BJ (cell line): ENCODE results near the gene TOMM20. TPM values are rescaled to one million over a fixed set of nuclear protein-coding genes. Genes with fewer than 3 reads are reported as not detected.

Source experiments
- CTCF ChIA-PET: fragments of 350-600 bp; formaldehyde crosslinking; extraction: SDS; loops from one replicate; lab custom pipeline; 2021; ENCODE audit warnings: antibody characterized with exemption, inconsistent platforms; lab: Yijun Ruan, JAX
- POLR2A ChIA-PET: fragments of 300-600 bp; sonication (Branson Sonifier 250); formaldehyde crosslinking; extraction: SDS; loops from one replicate; lab custom pipeline; 2021; ENCODE audit warnings: antibody characterized with exemption; lab: Charles Lee
- DNase-seq: peaks from one replicate; pipeline ENCODE4 v3.0.0-alpha.2; 2011; ENCODE audit warnings: low read depth
- H3K27me3 ChIP-seq: 2 replicates; pipeline ENCODE4 v1.6.0; 2011; ENCODE audit warnings: low read length; ENCODE audit not compliant: control insufficient read depth, insufficient read depth
- H3K36me3 ChIP-seq: 2 replicates; pipeline ENCODE4 v1.5.1; 2011; ENCODE audit warnings: low read length; ENCODE audit not compliant: control insufficient read depth, insufficient read depth
- H3K4me3 ChIP-seq: 2 replicates; pipeline ENCODE4 v1.5.1; 2011; ENCODE audit warnings: low read depth, mild to moderate bottlenecking, control low read depth, low read length
- CTCF ChIP-seq: IDR thresholded peaks from 2 replicates; pipeline ENCODE4 v1.5.1; 2011; ENCODE audit warnings: low read depth, mild to moderate bottlenecking, control low read depth, inconsistent platforms, low read length, moderate library complexity; ENCODE audit not compliant: insufficient read depth
- polyA plus RNA-seq: library from polyadenylated mRNA; depleted of rRNA; stranded (reverse); fragments of >200 nt; gene quantifications from 2 replicates; pipeline ENCODE4 v1.2.3, GENCODE V29; 2011

The TOMM20 gene
- polyA plus RNA-seq, 1 experiment = 56.8 TPM

GRCh38 chr1:235147269-235147668 is 18.6 kb upstream of the TOMM20 start:
- CTCF ChIA-PET = no interaction called here
- no peak for DNase-seq
- no peaks in the 10 kb centered on the region for H3K27me3 ChIP-seq
- peaks cover 10% of the 10 kb centered on the region for H3K36me3 ChIP-seq
- no peak for TF ChIP-seq CTCF
- POLR2A ChIA-PET = no interaction called here
- no peak overlapping the region for H3K4me3 ChIP-seq

- no peaks in the 10 kb centered on the region for H3K27me3 ChIP-seq
- CTCF ChIA-PET = no interaction called here
- no peak for DNase-seq
- POLR2A ChIA-PET = interaction anchor here (0.6 to 0.7 kb wide), 2 partner anchors 18 to 27 kb away, joined by 6 to 12 read pairs; no protein-coding TSS in a partner anchor
- H3K4me3 ChIP-seq = no peak overlapping the region
- TF ChIP-seq CTCF = no peak
- peaks cover 10% of the 10 kb centered on the region for H3K36me3 ChIP-seq
These were observed 17.0 kb upstream of the TOMM20 start for GRCh38 chr1:235145639-235146038.

GRCh38 chr1:235142991-235143390 is 14.4 kb upstream of the TOMM20 start:
- no peak overlapping the region for H3K4me3 ChIP-seq
- no peak for DNase-seq
- ChIA-PET CTCF (interaction anchor here (1.2 kb wide), 2 partner anchors 9 to 13 kb away, joined by 3 read pairs; no protein-coding TSS in a partner anchor), POLR2A (no interaction called here)
- H3K36me3 ChIP-seq = peaks cover 10% of the 10 kb centered on the region
- no peaks in the 10 kb centered on the region for H3K27me3 ChIP-seq
- TF ChIP-seq CTCF = no peak

GRCh38 chr1:235139315-235139714 is 10.7 kb upstream of the TOMM20 start:
- no peak overlapping the region for H3K4me3 ChIP-seq
- no peak for DNase-seq
- H3K36me3 ChIP-seq = peaks cover 11% of the 10 kb centered on the region
- no peaks in the 10 kb centered on the region for H3K27me3 ChIP-seq
- no peak for TF ChIP-seq CTCF
- POLR2A ChIA-PET = no interaction called here
- CTCF ChIA-PET = interaction anchor here (0.5 to 1.3 kb wide), 4 partner anchors 10 to 365 kb away, joined by 3 read pairs; partner anchors contain the start of genes B3GALNT2, RBM34 and TOMM20

- TF ChIP-seq CTCF = no peak
- peaks cover 12% of the 10 kb centered on the region for H3K36me3 ChIP-seq
- ChIA-PET POLR2A (no interaction called here), CTCF (no interaction called here)
- no peak overlapping the region for H3K4me3 ChIP-seq
- H3K27me3 ChIP-seq = no peaks in the 10 kb centered on the region
- DNase-seq = no peak
These were observed 10.2 kb upstream of the TOMM20 start for GRCh38 chr1:235138821-235139220.
